ENCODE data around the gene ASTN2. TPM values are rescaled to one million over a fixed set of nuclear protein-coding genes. Genes with fewer than 3 reads are reported as not detected.

The ASTN2 gene
- total and polyA plus RNA-seq, 9 of the 15 experiments (the other 6 are each of a cell fraction or from before 2014, with no cell fraction given): 0.56 to 3.5 (median 1.9) TPM

GRCh38 chr9:116420993-116421538 is 993.8 kb downstream of the ASTN2 start:
- peak; percentile 11 for ATAC-seq
- TF ChIP-seq HNRNPL (IDR thresholded peaks at IDR 0.05; ENCODE audit: low read depth, low read length): no peak
- TF ChIP-seq, protein P1, sequence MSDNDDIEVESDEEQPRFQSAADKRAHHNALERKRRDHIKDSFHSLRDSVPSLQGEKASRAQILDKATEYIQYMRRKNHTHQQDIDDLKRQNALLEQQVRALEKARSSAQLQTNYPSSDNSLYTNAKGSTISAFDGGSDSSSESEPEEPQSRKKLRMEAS (CRISPR knock-in tag; IDR thresholded peaks at IDR 0.05): peak; percentile 42; the same call in 1 of the 2 replicates
- TF ChIP-seq POLR3G (IDR thresholded peaks at IDR 0.05; ENCODE audit: extremely low read depth, insufficient read length, insufficient replicate concordance): no peak
- TF ChIP-seq FOS (IDR thresholded peaks at IDR 0.05; ENCODE audit: extremely low read depth, insufficient read length): no peak
- TF ChIP-seq NR2C1 (IDR thresholded peaks at IDR 0.05): no peak
- peak; percentile 41 for TF ChIP-seq NR2C1 (tag; IDR thresholded peaks at IDR 0.05)
- TF ChIP-seq ZBTB7A (IDR thresholded peaks at IDR 0.05; ENCODE audit: borderline replicate concordance, control insufficient read depth, low read depth, low read length): no peak
- no peak for TF ChIP-seq DLX4 (CRISPR knock-in tag; IDR thresholded peaks at IDR 0.05)
- TF ChIP-seq, protein P2, sequence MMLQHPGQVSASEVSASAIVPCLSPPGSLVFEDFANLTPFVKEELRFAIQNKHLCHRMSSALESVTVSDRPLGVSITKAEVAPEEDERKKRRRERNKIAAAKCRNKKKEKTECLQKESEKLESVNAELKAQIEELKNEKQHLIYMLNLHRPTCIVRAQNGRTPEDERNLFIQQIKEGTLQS (IDR thresholded peaks at IDR 0.05): peak; percentile 74
- TF ChIP-seq, protein P2 (CRISPR knock-in tag; conservative IDR thresholded peaks at IDR 0.05): no peak
- TF ChIP-seq KDM4B (IDR thresholded peaks at IDR 0.05; ENCODE audit: borderline replicate concordance in 2 of 2, low read depth in 1 of 2): no peak
- TF ChIP-seq CBFA2T3 (IDR thresholded peaks at IDR 0.05): peak; percentile 81
- no peak for TF ChIP-seq ZNF696 (CRISPR knock-in tag; conservative IDR thresholded peaks at IDR 0.05)
- TF ChIP-seq SMAD1 (IDR thresholded peaks at IDR 0.05; ENCODE audit: low read depth, low read length, partially characterized antibody): no peak
- TF ChIP-seq ZFPM2 (CRISPR knock-in tag; IDR thresholded peaks at IDR 0.05): no peak
- TF ChIP-seq ZNF655 (CRISPR knock-in tag; IDR thresholded peaks at IDR 0.05): no peak
- TF ChIP-seq ZNF644 (tag; IDR thresholded peaks at IDR 0.05; ENCODE audit: low read depth): 0 out of 2 replicates have a peak, but pooled peaks have one; percentile 32
- TF ChIP-seq, protein P3, sequence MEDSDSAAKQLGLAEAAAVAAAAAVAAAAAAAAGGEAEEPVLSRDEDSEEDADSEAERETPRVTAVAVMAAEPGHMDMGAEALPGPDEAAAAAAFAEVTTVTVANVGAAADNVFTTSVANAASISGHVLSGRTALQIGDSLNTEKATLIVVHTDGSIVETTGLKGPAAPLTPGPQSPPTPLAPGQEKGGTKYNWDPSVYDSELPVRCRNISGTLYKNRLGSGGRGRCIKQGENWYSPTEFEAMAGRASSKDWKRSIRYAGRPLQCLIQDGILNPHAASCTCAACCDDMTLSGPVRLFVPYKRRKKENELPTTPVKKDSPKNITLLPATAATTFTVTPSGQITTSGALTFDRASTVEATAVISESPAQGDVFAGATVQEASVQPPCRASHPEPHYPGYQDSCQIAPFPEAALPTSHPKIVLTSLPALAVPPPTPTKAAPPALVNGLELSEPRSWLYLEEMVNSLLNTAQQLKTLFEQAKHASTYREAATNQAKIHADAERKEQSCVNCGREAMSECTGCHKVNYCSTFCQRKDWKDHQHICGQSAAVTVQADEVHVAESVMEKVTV (CRISPR knock-in tag; IDR thresholded peaks at IDR 0.05): no peak
- TF ChIP-seq TRIM28 (IDR thresholded peaks at IDR 0.05): no peak

More at GRCh38 chr9:116420993-116421538, 993.8 kb downstream of the ASTN2 start:
- H4K20me1 ChIP-seq (replicated peaks; ENCODE audit: control insufficient read depth, insufficient read depth, low read length): no peaks in the 10 kb centered on the region
- DNase-seq (ENCODE audit: extremely low read depth in 1 of 4, low spot score in 3 of 4): peak in 2 of 4 experiments; percentile 40 to 67
- H3K79me2 ChIP-seq (ENCODE audit: control insufficient read depth, insufficient read depth, low read length): no peaks in the 10 kb centered on the region
- H2AFZ ChIP-seq (ENCODE audit: low read depth, low read length): no peak overlapping the region
- H3K9me1 ChIP-seq (ENCODE audit: control insufficient read depth, insufficient read depth, low read length): no peaks in the 10 kb centered on the region
- no peaks in the 10 kb centered on the region for H3K9me3 ChIP-seq (replicated peaks; ENCODE audit: control insufficient read depth, insufficient read depth, low read depth, low read length)
- BruUV-seq (replicated peaks): no TSS peak
- peaks cover 13 to 63% of the 10 kb centered on the region in 2 experiments for H3K4me1 ChIP-seq (replicated peaks in 1 of 2; ENCODE audit: control insufficient read depth in 2 of 2, insufficient read depth in 2 of 2, low read length in 2 of 2)
- in situ Hi-C loops (cut with MboI): no loop called here
- peak overlapping the region; percentile 16; the same call in 1 of the 3 replicates for H3K27ac ChIP-seq (ENCODE audit: extremely low read depth, low read depth, low read length)
- ChIA-PET CTCF (ENCODE audit: low intra/inter-chr PET ratio) (interaction anchor here (0.5 kb wide), 1 partner anchor 38 kb away, joined by 3 read pairs; no protein-coding TSS in a partner anchor), POLR2A (interaction anchor here (0.5 to 1.9 kb wide), 4 partner anchors 9 to 291 kb away, joined by 3 to 8 read pairs (median 5); no protein-coding TSS in a partner anchor)
- no peaks in the 10 kb centered on the region for H3K27me3 ChIP-seq (ENCODE audit: control insufficient read depth in 2 of 2, insufficient read depth in 2 of 2, low read length in 2 of 2)
- intact Hi-C loops (cut with micrococcal nuclease): loop anchor here (5.0 kb wide), 1 partner anchor 71 kb away; no protein-coding TSS in a partner anchor
- no peak overlapping the region for H3K9ac ChIP-seq (ENCODE audit: insufficient read depth in 1 of 2, low read depth in 2 of 2, low read length in 2 of 2)
- no peak overlapping the region; the same call in 1 of the 2 replicates for H3K4me2 ChIP-seq (ENCODE audit: insufficient read depth, low read length)
- H3K4me3 ChIP-seq: no peak overlapping the region
- WGBS (ENCODE audit: insufficient coverage, low coverage, missing lambda C conversion rate): 0% methylated on average over 1 of the region's 1 CpG
- H3K36me3 ChIP-seq (ENCODE audit: control insufficient read depth, insufficient read depth, low read length): no peaks in the 10 kb centered on the region
- FAIRE-seq: peak; percentile 74

All from K562 (cell line).